H1 (cell line): ENCODE data around the gene RGS17. TPM values are rescaled to one million over a fixed set of nuclear protein-coding genes. Genes with fewer than 3 reads are reported as not detected.
"Not testable (repeated sequence)": the region's sequence is repeated elsewhere in the genome, so short reads cannot be mapped to it uniquely, and the experiment has no call there.

ENCODE experiments used
- CTCF ChIA-PET: fragments of 300-600 bp; sonication (Branson Sonifier 250); formaldehyde crosslinking; loops from one replicate; lab custom pipeline; 2021; ENCODE audit not compliant: partially characterized antibody; lab: Charles Lee
- POLR2A ChIA-PET: fragments of 300-600 bp; sonication (Branson Sonifier 250); formaldehyde crosslinking; loops from one replicate; lab custom pipeline; 2021; ENCODE audit warnings: inconsistent platforms; ENCODE audit not compliant: partially characterized antibody; lab: Charles Lee
- DNase-seq, 2 experiments: peaks; one replicate each; pipeline versions ENCODE4 v3.0.0 to v3.0.0-alpha.2; 2010 to 2022; ENCODE audit warnings: low spot score in 2 of 2, low read depth in 1 of 2, mixed read lengths in 1 of 2
- FAIRE-seq: peaks from 2 replicates; lab custom pipeline; 2011; peaks lifted over from hg19 to GRCh38; lab: Jason Lieb, UNC
- H2AFZ ChIP-seq: 2 replicates; pipeline ENCODE4 v1.8.1; 2012; ENCODE audit warnings: low read length, inconsistent platforms
- H2AK5ac ChIP-seq: 2 replicates; pipeline ENCODE4 v1.6.1; 2013; ENCODE audit warnings: low read depth, low read length
- H2BK120ac ChIP-seq: replicated peaks from 2 replicates; pipeline ENCODE3; 2013; ENCODE audit warnings: low read depth, low read length, inconsistent platforms
- H2BK12ac ChIP-seq: 2 replicates; pipeline ENCODE4 v1.6.1; 2013; ENCODE audit warnings: low read depth, low read length
- H2BK15ac ChIP-seq: 2 replicates; pipeline ENCODE4 v1.6.1; 2013; ENCODE audit warnings: low read length
- H2BK20ac ChIP-seq: 2 replicates; pipeline ENCODE4 v1.6.1; 2013; ENCODE audit warnings: low read length
- H2BK5ac ChIP-seq: 2 replicates; pipeline ENCODE4 v1.6.1; 2013; ENCODE audit warnings: low read depth, low read length
- H3K14ac ChIP-seq: 2 replicates; pipeline ENCODE4 v1.6.1; 2013; ENCODE audit warnings: inconsistent platforms; ENCODE audit not compliant: insufficient read length
- H3K18ac ChIP-seq: 2 replicates; pipeline ENCODE4 v1.6.1; 2013; ENCODE audit warnings: low read length; ENCODE audit errors: extremely low read depth
- H3K23ac ChIP-seq: 2 replicates; pipeline ENCODE4 v1.6.1; 2013; ENCODE audit warnings: inconsistent platforms; ENCODE audit not compliant: insufficient read length
- H3K23me2 ChIP-seq: 2 replicates; pipeline ENCODE4 v1.6.1; 2013; ENCODE audit warnings: low read depth, low read length
- H3K27ac ChIP-seq: 2 replicates; pipeline ENCODE4 v1.6.1; 2011; ENCODE audit warnings: low read depth, low read length, inconsistent platforms
- H3K27me3 ChIP-seq, 4 experiments: replicated peaks in 1 of 4; 1 replicate in 1 of 4; 2 replicates in 3 of 4; pipeline versions ENCODE4 v1.6.1 to v1.8.1; 2011 to 2013; ENCODE audit warnings: low read length in 3 of 4, mild to moderate bottlenecking in 3 of 4, inconsistent platforms in 2 of 4, mixed read lengths in 2 of 4, moderate library complexity in 1 of 4; ENCODE audit not compliant: control insufficient read depth in 3 of 4, insufficient read depth in 3 of 4; ENCODE audit errors: extremely low read depth in 1 of 4
- H3K36me3 ChIP-seq, 4 experiments: 2 replicates each; pipeline versions ENCODE4 v1.6.1 to v1.8.1; 2011 to 2013; ENCODE audit warnings: mild to moderate bottlenecking in 4 of 4, low read length in 3 of 4, moderate library complexity in 2 of 4, control low read depth in 1 of 4, inconsistent platforms in 1 of 4; ENCODE audit not compliant: insufficient read depth in 4 of 4, control insufficient read depth in 2 of 4
- H3K4ac ChIP-seq: replicated peaks from 2 replicates; pipeline ENCODE3; 2013; ENCODE audit warnings: low read length, low read depth, mixed read lengths, inconsistent platforms; ENCODE audit not compliant: insufficient read length
- H3K4me1 ChIP-seq, 4 experiments: replicated peaks in 1 of 4; 1 replicate in 1 of 4; 2 replicates in 3 of 4; pipeline versions ENCODE4 v1.6.1 to v1.8.1; 2011 to 2013; ENCODE audit warnings: low read length in 3 of 4, inconsistent platforms in 2 of 4, mixed read lengths in 1 of 4; ENCODE audit not compliant: insufficient read depth in 4 of 4, control insufficient read depth in 3 of 4
- H3K4me2 ChIP-seq, 2 experiments: 2 replicates each; pipeline versions ENCODE4 v1.6.1 to v1.8.1; 2011 to 2013; ENCODE audit warnings: low read depth in 2 of 2, low read length in 2 of 2, control low read depth in 1 of 2, inconsistent platforms in 1 of 2, mild to moderate bottlenecking in 1 of 2; ENCODE audit not compliant: insufficient read depth in 1 of 2
- H3K4me3 ChIP-seq, 4 experiments: fragments of 200-600, 300-600 bp in 1 of 4; sonication (generic), shearing (Covaris generic), sonication (Bioruptor Twin) in 1 of 4; 2 replicates each; pipeline versions ENCODE4 v1.5.1 to v1.8.1; 2011 to 2016; ENCODE audit warnings: low read length in 4 of 4, low read depth in 3 of 4, control low read depth in 2 of 4, inconsistent platforms in 2 of 4, mild to moderate bottlenecking in 2 of 4, mixed read lengths in 1 of 4, moderate library complexity in 1 of 4; ENCODE audit not compliant: insufficient read depth in 2 of 4; ENCODE audit errors: extremely low read depth in 1 of 4
- H3K56ac ChIP-seq: replicated peaks from 2 replicates; pipeline ENCODE3; 2013; ENCODE audit warnings: low read depth, mild to moderate bottlenecking, mixed read lengths, low read length, inconsistent platforms; ENCODE audit not compliant: insufficient read length
- H3K79me1 ChIP-seq: 2 replicates; pipeline ENCODE4 v1.6.1; 2013; ENCODE audit warnings: low read depth, low read length, control low read depth
- H3K79me2 ChIP-seq, 2 experiments: 2 replicates each; pipeline versions ENCODE4 v1.6.1 to v1.8.1; 2012 to 2013; ENCODE audit warnings: low read length in 2 of 2, mild to moderate bottlenecking in 2 of 2, inconsistent platforms in 1 of 2; ENCODE audit not compliant: insufficient read depth in 2 of 2, control insufficient read depth in 1 of 2
- H3K9ac ChIP-seq, 4 experiments: replicated peaks in 1 of 4; 1 replicate in 1 of 4; 2 replicates in 3 of 4; pipeline versions ENCODE4 v1.6.1 to v1.8.1; 2011 to 2013; ENCODE audit warnings: low read depth in 3 of 4, low read length in 3 of 4, control low read depth in 2 of 4, mild to moderate bottlenecking in 2 of 4, moderate library complexity in 2 of 4, inconsistent platforms in 1 of 4; ENCODE audit errors: extremely low read depth in 1 of 4
- H3K9me3 ChIP-seq, 2 experiments: 2 replicates each; pipeline versions ENCODE4 v1.6.1 to v1.8.1; 2012 to 2013; ENCODE audit warnings: mild to moderate bottlenecking in 2 of 2, moderate library complexity in 2 of 2, control low read depth in 1 of 2, inconsistent platforms in 1 of 2, low read depth in 1 of 2, low read length in 1 of 2, mixed read lengths in 1 of 2; ENCODE audit not compliant: insufficient read depth in 2 of 2
- H4K20me1 ChIP-seq, 2 experiments: replicated peaks in 1 of 2; 2 replicates each; pipeline versions ENCODE3 to v1.8.1; 2011 to 2013; ENCODE audit warnings: inconsistent platforms in 2 of 2, low read length in 2 of 2, mild to moderate bottlenecking in 1 of 2; ENCODE audit not compliant: insufficient read depth in 2 of 2, control insufficient read depth in 1 of 2
- H4K5ac ChIP-seq: 2 replicates; pipeline ENCODE4 v1.6.1; 2013; ENCODE audit warnings: low read length, low read depth, mixed read lengths, inconsistent platforms; ENCODE audit not compliant: insufficient read length
- H4K8ac ChIP-seq: 2 replicates; pipeline ENCODE4 v1.8.0; 2013; ENCODE audit warnings: mild to moderate bottlenecking, moderate library complexity, low read length, inconsistent platforms; ENCODE audit not compliant: insufficient read depth; ENCODE audit errors: extremely low read depth
- H4K91ac ChIP-seq: replicated peaks from 2 replicates; pipeline ENCODE3; 2013; ENCODE audit warnings: low read length, mixed read lengths, inconsistent platforms; ENCODE audit not compliant: insufficient read length
- WGBS, 2 experiments: shearing (Covaris generic) in 1 of 2; methylation state at CpG; one replicate each; pipeline versions ENCODE4 v1.1.6 to v1.1.7; 2013 to 2015; ENCODE audit warnings: low lambda C conversion rate in 2 of 2, mixed read lengths in 2 of 2, inconsistent platforms in 1 of 2, low coverage in 1 of 2, missing lambda C conversion rate in 1 of 2; ENCODE audit not compliant: insufficient replicate concordance in 2 of 2, insufficient coverage in 1 of 2, insufficient read length in 1 of 2; ENCODE audit errors: extremely low coverage in 1 of 2, missing lambda C conversion rate in 1 of 2; 5-methylcytosine and 5-hydroxymethylcytosine counted together
- polyA plus RNA-seq, 7 experiments: library from polyadenylated mRNA; depleted of rRNA in 3 of 7; stranded (reverse) in 5 of 7; unstranded in 2 of 7; fragments of >200 nt in 5 of 7; fragments of 200-250 nt in 2 of 7; gene quantifications; 1 replicate in 5 of 7; 2 replicates in 1 of 7; 4 replicates in 1 of 7; pipeline versions ENCODE4 v1.2.1 to v1.2.3, GENCODE V29; 2011 to 2013; ENCODE audit warnings: missing spikeins in 2 of 7, mixed read lengths in 2 of 7
- total RNA-seq: library from RNA; stranded (reverse); fragmentation: NEBNext Ultra II Directional; extraction: Animal tissue kit (Norgen Biotek cat#: 25700); gene quantifications from 2 replicates; pipeline ENCODE4 v1.2.1, GENCODE V29; 2021

RGS17 gene
- total and polyA plus RNA-seq, 2 of the 8 experiments (the other 6 are each of a cell fraction or from before 2014, with no cell fraction given): 2.0 to 12.2 TPM

DNA sequence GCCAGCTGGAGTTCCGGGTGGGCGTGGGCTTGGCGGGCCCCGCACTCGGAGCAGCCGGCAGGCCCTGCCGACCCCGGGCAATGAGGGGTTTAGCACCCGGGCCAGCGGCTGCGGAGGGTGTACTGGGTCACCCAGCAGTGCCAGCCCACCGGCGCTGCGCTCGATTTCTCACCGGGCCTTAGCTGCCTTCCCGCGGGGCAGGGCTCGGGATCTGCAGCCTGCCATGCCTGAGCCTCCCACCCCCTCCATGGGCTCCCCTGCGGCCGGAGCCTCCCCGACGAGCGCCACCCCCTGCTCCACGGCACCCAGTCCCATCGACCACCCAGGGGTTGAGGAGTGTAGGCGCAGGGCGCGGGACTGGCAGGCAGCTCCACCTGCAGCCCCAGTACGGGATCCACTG lies 2.6 kb upstream of the RGS17 start:
- H2BK12ac ChIP-seq, H3K4me3 ChIP-seq, H3K4me1 ChIP-seq, H3K36me3 ChIP-seq, H3K79me2 ChIP-seq, H3K4me2 ChIP-seq, H3K18ac ChIP-seq, H3K56ac ChIP-seq, H3K23ac ChIP-seq, H4K20me1 ChIP-seq, FAIRE-seq, H2BK20ac ChIP-seq, H2AFZ ChIP-seq, H3K14ac ChIP-seq, POLR2A ChIA-PET, H3K79me1 ChIP-seq, H4K91ac ChIP-seq, H3K9ac ChIP-seq, H3K9me3 ChIP-seq, DNase-seq, H4K8ac ChIP-seq, H4K5ac ChIP-seq, H2AK5ac ChIP-seq, H3K4ac ChIP-seq, H2BK5ac ChIP-seq, H2BK120ac ChIP-seq, H3K27ac ChIP-seq, H2BK15ac ChIP-seq: not testable (repeated sequence)
- WGBS, 2 experiments: 99% methylated on average over 15 of the region's 30 CpGs; no CpG with 5 or more reads in 1 of the 2 experiments
- peaks cover 12% of the 10 kb centered on the region for H3K23me2 ChIP-seq
- CTCF ChIA-PET: interaction anchor here (1.3 to 1.4 kb wide), 2 partner anchors 11 to 27 kb away, joined by 3 read pairs; no protein-coding TSS in a partner anchor
- peaks cover 0 to 19% (median 8%) of the 10 kb centered on the region in 4 experiments; a peak in 5 of 7 replicates for H3K27me3 ChIP-seq
